GM12874 (cell line): ENCODE data around the gene PRPSAP1.

Experiments used
- TF ChIP-seq, protein P1 (sequence below): IDR thresholded peaks from 2 replicates; pipeline ENCODE4 v1.5.1; 2011; ENCODE audit warnings: low read depth, mild to moderate bottlenecking, control low read depth, low read length, moderate library complexity; ENCODE audit not compliant: insufficient read depth

PRPSAP1 gene

GRCh38 chr17:76353004-76353598, 615 bp downstream of the PRPSAP1 start:
- TF ChIP-seq, protein P1, sequence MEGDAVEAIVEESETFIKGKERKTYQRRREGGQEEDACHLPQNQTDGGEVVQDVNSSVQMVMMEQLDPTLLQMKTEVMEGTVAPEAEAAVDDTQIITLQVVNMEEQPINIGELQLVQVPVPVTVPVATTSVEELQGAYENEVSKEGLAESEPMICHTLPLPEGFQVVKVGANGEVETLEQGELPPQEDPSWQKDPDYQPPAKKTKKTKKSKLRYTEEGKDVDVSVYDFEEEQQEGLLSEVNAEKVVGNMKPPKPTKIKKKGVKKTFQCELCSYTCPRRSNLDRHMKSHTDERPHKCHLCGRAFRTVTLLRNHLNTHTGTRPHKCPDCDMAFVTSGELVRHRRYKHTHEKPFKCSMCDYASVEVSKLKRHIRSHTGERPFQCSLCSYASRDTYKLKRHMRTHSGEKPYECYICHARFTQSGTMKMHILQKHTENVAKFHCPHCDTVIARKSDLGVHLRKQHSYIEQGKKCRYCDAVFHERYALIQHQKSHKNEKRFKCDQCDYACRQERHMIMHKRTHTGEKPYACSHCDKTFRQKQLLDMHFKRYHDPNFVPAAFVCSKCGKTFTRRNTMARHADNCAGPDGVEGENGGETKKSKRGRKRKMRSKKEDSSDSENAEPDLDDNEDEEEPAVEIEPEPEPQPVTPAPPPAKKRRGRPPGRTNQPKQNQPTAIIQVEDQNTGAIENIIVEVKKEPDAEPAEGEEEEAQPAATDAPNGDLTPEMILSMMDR, result no peak

DNA sequence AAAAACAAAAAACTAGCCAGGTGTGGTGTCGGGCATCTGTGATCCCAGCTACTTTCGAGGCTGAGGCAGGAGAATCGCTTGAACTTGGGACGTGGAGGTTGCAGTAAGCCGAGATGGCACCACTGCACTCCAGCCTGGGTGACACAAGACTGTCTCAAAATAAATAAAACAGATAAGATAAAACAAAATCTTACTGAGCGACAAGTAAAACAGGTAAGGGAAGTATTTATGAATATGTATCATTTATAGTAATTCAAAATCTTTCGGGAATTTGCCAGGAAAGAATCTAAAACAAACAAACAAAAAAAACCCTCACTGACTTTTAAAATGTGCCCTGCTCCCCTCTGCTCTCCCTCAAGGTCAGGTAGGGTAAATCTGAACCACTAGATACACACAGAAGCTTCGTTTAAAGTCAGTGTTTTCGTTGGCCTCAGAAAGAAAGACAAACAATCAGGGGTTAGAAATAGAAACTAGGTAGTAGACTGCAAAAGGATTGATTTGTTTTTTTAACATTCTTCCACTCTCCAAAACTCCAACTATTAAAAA, 2.1 kb downstream of the PRPSAP1 start:
- TF ChIP-seq, protein P1, result no peak

GRCh38 chr17:76350463-76350862, 3.3 kb downstream of the PRPSAP1 start:
- TF ChIP-seq, protein P1, result no peak

- TF ChIP-seq, protein P1, result no peak
Observed at GRCh38 chr17:76345377-76345974, 8.2 kb downstream of the PRPSAP1 start.

- TF ChIP-seq, protein P1, result no peak
Observed at GRCh38 chr17:76343106-76343505, 10.6 kb downstream of the PRPSAP1 start.

DNA sequence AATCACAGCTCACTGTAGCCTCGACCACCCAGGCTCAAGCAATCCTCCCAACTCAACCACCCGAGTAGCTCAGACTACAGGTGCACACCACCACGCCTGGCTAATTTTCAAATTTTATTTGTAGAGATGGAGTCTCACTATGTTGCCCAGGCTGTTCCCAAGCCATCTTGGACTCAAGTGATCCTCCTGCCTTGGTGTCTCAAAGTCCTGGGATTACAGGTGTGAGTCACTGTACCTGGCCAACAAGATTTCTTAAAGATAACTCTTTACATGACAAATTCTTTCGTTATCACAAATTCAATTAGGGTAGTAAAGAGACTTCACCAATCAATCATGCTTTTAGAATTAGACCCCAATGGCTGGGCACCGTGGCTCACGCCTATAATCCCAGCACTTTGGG, 12.4 kb downstream of the PRPSAP1 start:
- TF ChIP-seq, protein P1, result no peak

- TF ChIP-seq, protein P1, result no peak
Observed at GRCh38 chr17:76337413-76337777, 16.3 kb downstream of the PRPSAP1 start.
